HL-60 (cell line): ENCODE measurements around the gene VSTM1.

Experiments used
- POLR2AphosphoS5 ChIP-seq: IDR thresholded peaks from 2 replicates; pipeline ENCODE4 v1.6.1; 2012; ENCODE audit warnings: low read depth
- TF ChIP-seq, protein P1 (sequence below): IDR thresholded peaks from one replicate; pipeline ENCODE4 v1.5.1; 2011; ENCODE audit warnings: low read length, control low read depth, inconsistent platforms; ENCODE audit not compliant: insufficient read depth

DNA sequence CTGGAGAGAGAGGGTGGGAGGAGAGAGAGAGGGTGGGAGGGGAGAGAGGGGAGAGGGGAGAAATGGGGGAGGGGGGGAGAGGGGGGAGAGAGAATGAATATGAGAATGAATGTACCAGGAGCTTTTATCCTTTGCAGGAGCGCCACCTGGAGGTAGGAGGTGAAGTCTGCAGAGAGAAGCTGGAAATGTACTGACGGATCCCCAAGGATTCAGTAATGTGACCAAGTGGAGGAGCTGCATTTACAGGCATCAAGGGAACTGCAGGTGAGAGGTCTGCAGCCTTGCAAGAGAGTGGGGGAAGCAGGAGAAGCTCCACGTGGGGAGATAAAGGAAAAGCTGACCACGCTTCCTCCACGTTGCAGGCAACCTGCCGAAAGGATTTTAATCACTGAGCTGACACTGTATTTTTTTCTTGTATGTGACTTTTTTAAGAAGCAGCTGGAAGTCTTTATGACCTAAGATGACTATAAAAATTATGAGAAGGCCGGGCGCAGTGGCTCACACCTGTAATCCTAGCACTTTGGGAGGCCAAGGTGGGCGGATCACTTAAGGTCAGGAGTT, 33.7 kb downstream of the VSTM1 start:
- TF ChIP-seq, protein P1, sequence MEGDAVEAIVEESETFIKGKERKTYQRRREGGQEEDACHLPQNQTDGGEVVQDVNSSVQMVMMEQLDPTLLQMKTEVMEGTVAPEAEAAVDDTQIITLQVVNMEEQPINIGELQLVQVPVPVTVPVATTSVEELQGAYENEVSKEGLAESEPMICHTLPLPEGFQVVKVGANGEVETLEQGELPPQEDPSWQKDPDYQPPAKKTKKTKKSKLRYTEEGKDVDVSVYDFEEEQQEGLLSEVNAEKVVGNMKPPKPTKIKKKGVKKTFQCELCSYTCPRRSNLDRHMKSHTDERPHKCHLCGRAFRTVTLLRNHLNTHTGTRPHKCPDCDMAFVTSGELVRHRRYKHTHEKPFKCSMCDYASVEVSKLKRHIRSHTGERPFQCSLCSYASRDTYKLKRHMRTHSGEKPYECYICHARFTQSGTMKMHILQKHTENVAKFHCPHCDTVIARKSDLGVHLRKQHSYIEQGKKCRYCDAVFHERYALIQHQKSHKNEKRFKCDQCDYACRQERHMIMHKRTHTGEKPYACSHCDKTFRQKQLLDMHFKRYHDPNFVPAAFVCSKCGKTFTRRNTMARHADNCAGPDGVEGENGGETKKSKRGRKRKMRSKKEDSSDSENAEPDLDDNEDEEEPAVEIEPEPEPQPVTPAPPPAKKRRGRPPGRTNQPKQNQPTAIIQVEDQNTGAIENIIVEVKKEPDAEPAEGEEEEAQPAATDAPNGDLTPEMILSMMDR: peak; percentile 75
- no peak for TF ChIP-seq POLR2AphosphoS5
